SK-N-SH (cell line): Measurements from ENCODE around the gene ASTN2. TPM values are rescaled to one million over a fixed set of nuclear protein-coding genes. Genes with fewer than 3 reads are reported as not detected.

Experiments
- CTCF ChIA-PET: fragments of 300-600, 350-600 bp; formaldehyde crosslinking; extraction: SDS; loops from one replicate; lab custom pipeline; 2021; lab: Yijun Ruan, JAX
- POLR2A ChIA-PET: fragments of 350-600 bp; sonication (Branson Sonifier 250); formaldehyde crosslinking; extraction: SDS; loops from one replicate; lab custom pipeline; 2020; ENCODE audit warnings: antibody characterized with exemption, inconsistent platforms; lab: Yijun Ruan, JAX
- DNase-seq: peaks from one replicate; pipeline ENCODE4 v3.0.0; 2012
- H2AFZ ChIP-seq: fragments of 200-600 bp; sonication (generic); 2 replicates; pipeline ENCODE4 v1.8.1; 2016; ENCODE audit warnings: antibody characterized with exemption, mild to moderate bottlenecking, low read depth
- H3F3A ChIP-seq: fragments of 200-600 bp; sonication (generic); replicated peaks from 2 replicates; pipeline ENCODE3; 2016; ENCODE audit warnings: antibody characterized with exemption, mild to moderate bottlenecking; ENCODE audit not compliant: insufficient read depth
- H3K27ac ChIP-seq, 2 experiments: fragments of 200-500 bp in 1 of 2; fragments of 200-600 bp in 1 of 2; sonication (Bioruptor generic) in 1 of 2; sonication (generic), shearing (Covaris generic) in 1 of 2; 2 replicates each; pipeline versions ENCODE4 v1.5.1 to v1.6.1; 2014 to 2016; ENCODE audit warnings: low read depth in 2 of 2, inconsistent platforms in 1 of 2, low read length in 1 of 2, mild to moderate bottlenecking in 1 of 2, mixed read lengths in 1 of 2
- H3K27me3 ChIP-seq: fragments of 200-600 bp; sonication (generic), shearing (Covaris generic); 2 replicates; pipeline ENCODE4 v1.6.1; 2016; ENCODE audit warnings: mixed run types; ENCODE audit not compliant: insufficient read depth
- H3K36me3 ChIP-seq, 2 experiments: fragments of 200-500 bp in 1 of 2; fragments of 200-600 bp in 1 of 2; sonication (Bioruptor generic) in 1 of 2; sonication (generic) in 1 of 2; replicated peaks in 1 of 2; 2 replicates each; pipeline versions ENCODE3 to v1.5.1; 2014 to 2016; ENCODE audit warnings: low read length in 1 of 2, mild to moderate bottlenecking in 1 of 2; ENCODE audit not compliant: insufficient read depth in 2 of 2, control insufficient read depth in 1 of 2
- H3K4me1 ChIP-seq, 2 experiments: fragments of 200-500 bp in 1 of 2; fragments of 200-600 bp in 1 of 2; sonication (Bioruptor generic) in 1 of 2; sonication (generic), shearing (Covaris generic) in 1 of 2; 2 replicates each; pipeline versions ENCODE4 v1.5.1 to v1.6.1; 2014 to 2016; ENCODE audit warnings: low read depth in 1 of 2, low read length in 1 of 2, mixed run types in 1 of 2; ENCODE audit not compliant: insufficient read depth in 2 of 2, control insufficient read depth in 1 of 2
- H3K4me2 ChIP-seq: fragments of 200-600 bp; sonication (generic), shearing (Covaris generic); 2 replicates; pipeline ENCODE4 v1.6.1; 2017; ENCODE audit warnings: mixed run types
- H3K4me3 ChIP-seq, 2 experiments: fragments of 200-500 bp in 1 of 2; fragments of 200-600 bp in 1 of 2; sonication (Bioruptor generic) in 1 of 2; sonication (generic), shearing (Covaris generic) in 1 of 2; 2 replicates each; pipeline versions ENCODE4 v1.5.1 to v1.8.1; 2014 to 2016; ENCODE audit warnings: low read depth in 2 of 2, inconsistent platforms in 1 of 2, low read length in 1 of 2, mild to moderate bottlenecking in 1 of 2, mixed read lengths in 1 of 2, moderate library complexity in 1 of 2
- H3K79me2 ChIP-seq: fragments of 200-600 bp; sonication (generic); 2 replicates; pipeline ENCODE4 v1.8.1; 2017; ENCODE audit warnings: mild to moderate bottlenecking; ENCODE audit not compliant: insufficient read depth
- H3K9ac ChIP-seq: fragments of 200-600 bp; sonication (generic); 2 replicates; pipeline ENCODE4 v1.6.1; 2017; ENCODE audit warnings: mixed run types
- H3K9me2 ChIP-seq: fragments of 200-600 bp; sonication (generic); 2 replicates; pipeline ENCODE4 v1.6.1; 2017; ENCODE audit warnings: mixed run types
- H3K9me3 ChIP-seq: fragments of 200-600 bp; sonication (generic); 2 replicates; pipeline ENCODE4 v1.6.1; 2017; ENCODE audit warnings: mixed run types, mild to moderate bottlenecking, moderate library complexity
- H4K20me1 ChIP-seq: fragments of 200-600 bp; sonication (generic); 2 replicates; pipeline ENCODE4 v1.6.1; 2017; ENCODE audit warnings: mild to moderate bottlenecking, mixed run types; ENCODE audit not compliant: insufficient read depth
- CHD2 ChIP-seq: fragments of 150-350 bp; IDR thresholded peaks from 2 replicates; pipeline ENCODE4 v1.6.1; 2018; ENCODE audit warnings: low read length; ENCODE audit not compliant: partially characterized antibody
- EP300 ChIP-seq, 2 experiments: IDR thresholded peaks; 2 replicates each; pipeline versions ENCODE4 v1.4.0 to v1.6.1; 2012; ENCODE audit warnings: borderline replicate concordance in 1 of 2, low read depth in 1 of 2, low read length in 1 of 2
- FOXM1 ChIP-seq: IDR thresholded peaks from 2 replicates; pipeline ENCODE4 v1.4.0; 2012; ENCODE audit warnings: low read depth, mild to moderate bottlenecking
- GATA2 ChIP-seq: sonication (generic); formaldehyde crosslinking; IDR thresholded peaks from 2 replicates; pipeline ENCODE4 v1.5.0; 2020; ENCODE audit warnings: mild to moderate bottlenecking, missing genetic modification reagents
- IRF3 ChIP-seq: fragments of 150-350 bp; IDR thresholded peaks from 2 replicates; pipeline ENCODE4 v1.6.1; 2016; ENCODE audit warnings: mild to moderate bottlenecking, low read depth, low read length
- MAX ChIP-seq: IDR thresholded peaks from 2 replicates; pipeline ENCODE4 v1.4.0; 2012; ENCODE audit warnings: low read depth
- MEF2A ChIP-seq: IDR thresholded peaks from 2 replicates; pipeline ENCODE4 v1.4.0; 2012; ENCODE audit warnings: low read depth, borderline replicate concordance
- NFIC ChIP-seq: IDR thresholded peaks from 2 replicates; pipeline ENCODE4 v1.4.0; 2012; ENCODE audit warnings: borderline replicate concordance
- NRF1 ChIP-seq: IDR thresholded peaks from 2 replicates; pipeline ENCODE4 v1.6.1; 2012; ENCODE audit warnings: low read depth, mild to moderate bottlenecking, low read length
- POLR2AphosphoS5 ChIP-seq: IDR thresholded peaks from 2 replicates; pipeline ENCODE4 v1.6.1; 2012; ENCODE audit warnings: low read depth, low read length
- RAD21 ChIP-seq: IDR thresholded peaks from 2 replicates; pipeline ENCODE4 v1.6.1; 2012; ENCODE audit warnings: mild to moderate bottlenecking, low read length
- RCOR1 ChIP-seq: fragments of 150-350 bp; IDR thresholded peaks from 2 replicates; pipeline ENCODE4 v1.6.1; 2017; ENCODE audit warnings: antibody characterized with exemption, low read length
- REST ChIP-seq: IDR thresholded peaks from 2 replicates; pipeline ENCODE4 v1.6.1; 2012; ENCODE audit warnings: mild to moderate bottlenecking, low read depth, low read length, moderate library complexity
- RFX5 ChIP-seq: IDR thresholded peaks from 2 replicates; pipeline ENCODE4 v1.6.1; 2012; ENCODE audit warnings: mild to moderate bottlenecking, improper control_type of control experiment, low read length
- SMC3 ChIP-seq: IDR thresholded peaks from 2 replicates; pipeline ENCODE4 v1.6.1; 2012; ENCODE audit warnings: low read depth, low read length, improper control_type of control experiment
- TAF1 ChIP-seq: IDR thresholded peaks from 2 replicates; pipeline ENCODE4 v1.6.1; 2012; ENCODE audit warnings: low read depth, mild to moderate bottlenecking, low read length, moderate library complexity, borderline replicate concordance
- USF2 ChIP-seq: fragments of 150-350 bp; IDR thresholded peaks from 2 replicates; pipeline ENCODE4 v1.6.1; 2017; ENCODE audit warnings: antibody characterized with exemption, low read length, low read depth, borderline replicate concordance
- YY1 ChIP-seq: IDR thresholded peaks from 2 replicates; pipeline ENCODE4 v1.4.0; 2012; ENCODE audit warnings: low read depth, mild to moderate bottlenecking
- ZBTB33 ChIP-seq: IDR thresholded peaks from 2 replicates; pipeline ENCODE4 v1.4.0; 2012; ENCODE audit warnings: low read depth, borderline replicate concordance
- WGBS: methylation state at CpG from one replicate; pipeline ENCODE4 v1.1.6; 2017; ENCODE audit warnings: low lambda C conversion rate; 5-methylcytosine and 5-hydroxymethylcytosine counted together
- polyA plus RNA-seq, 3 experiments: library from polyadenylated mRNA; depleted of rRNA; stranded (reverse); fragments of >200 nt; gene quantifications; 2 replicates each; pipeline ENCODE4 v1.2.3, GENCODE V29; 2012

The ASTN2 gene
- polyA plus RNA-seq, 1 of the 3 experiments (the other 2 are of a cell fraction) = 6.6 TPM

GRCh38 chr9:117076571-117077290, 338.1 kb downstream of the ASTN2 start:
- peak; percentile 87 for TF ChIP-seq GATA2 (CRISPR knock-in tag)
- TF ChIP-seq RCOR1 = peak; percentile 37; the same call in 1 of the 2 replicates
- TF ChIP-seq RAD21 = no peak
- TF ChIP-seq EP300 (IDR thresholded peaks at IDR 0.05; ENCODE audit: borderline replicate concordance in 1 of 2, low read depth in 1 of 2, low read length in 1 of 2) = peak in 1 of 2 experiments; percentile 41; a peak in 1 of 4 replicates
- TF ChIP-seq, all 33 proteins: peak for 3
- Histone ChIP-seq H3K4me2 (no peak overlapping the region), H3K9me3 (no peaks in the 10 kb centered on the region), H3K27me3 (no peaks in the 10 kb centered on the region), H3K4me3 (no peak overlapping the region), H3K9me2 (no peaks in the 10 kb centered on the region), H3K9ac (no peak overlapping the region), H4K20me1 (no peaks in the 10 kb centered on the region), H3F3A (no peaks in the 10 kb centered on the region), H3K36me3 (no peaks in the 10 kb centered on the region), H3K27ac (peak overlapping the region in 1 of 2 experiments; percentile 78; a peak in 2 of 4 replicates), H3K4me1 (peaks cover 0 to 48% of the 10 kb centered on the region in 2 experiments; a peak in 2 of 4 replicates), H3K79me2 (no peaks in the 10 kb centered on the region), H2AFZ (no peak overlapping the region)
- DNase-seq = peak; percentile 54
- ChIA-PET POLR2A (no interaction called here), CTCF (interaction anchor here (0.7 to 1.8 kb wide), 6 partner anchors 31 to 337 kb away, joined by 3 to 8 read pairs (median 4); no protein-coding TSS in a partner anchor)
- WGBS = 32% methylated on average over 8 of the region's 8 CpGs

- POLR2A ChIA-PET = no interaction called here
- CTCF ChIA-PET = interaction anchor here (0.7 to 1.8 kb wide), 6 partner anchors 40 to 339 kb away, joined by 3 to 8 read pairs (median 4); no protein-coding TSS in a partner anchor
- TF ChIP-seq RFX5 (no peak), POLR2AphosphoS5 (no peak), TAF1 (no peak), FOXM1 (no peak), IRF3 (no peak), RCOR1 (no peak), NFIC (no peak), ZBTB33 (no peak), SMC3 (no peak), CHD2 (no peak), MEF2A (no peak), USF2 (no peak), NRF1 (no peak), YY1 (no peak), MAX (no peak), REST (no peak)
These were observed 339.2 kb downstream of the ASTN2 start for GRCh38 chr9:117075636-117076035.

More at GRCh38 chr9:117075636-117076035, 339.2 kb downstream of the ASTN2 start:
- Histone ChIP-seq H4K20me1 (no peaks in the 10 kb centered on the region), H3K27ac (peak overlapping the region in 1 of 2 experiments; percentile 78; a peak in 2 of 4 replicates), H3K36me3 (no peaks in the 10 kb centered on the region), H3K9me2 (no peaks in the 10 kb centered on the region), H3K27me3 (no peaks in the 10 kb centered on the region), H2AFZ (no peak overlapping the region), H3K9me3 (no peaks in the 10 kb centered on the region), H3F3A (no peaks in the 10 kb centered on the region), H3K4me1 (peaks cover 0 to 40% of the 10 kb centered on the region in 2 experiments; a peak in 2 of 4 replicates), H3K4me3 (no peak overlapping the region), H3K79me2 (no peaks in the 10 kb centered on the region), H3K4me2 (no peak overlapping the region), H3K9ac (no peak overlapping the region)
- DNase-seq = no peak
